Measurements from ENCODE around the gene ESR2. TPM values are rescaled to one million over a fixed set of nuclear protein-coding genes. Genes with fewer than 3 reads are reported as not detected.

Gene ESR2
- total RNA-seq, 1 experiment from 2014 or later: 0.15 TPM

GRCh38 chr14:64174922-64175782 is 119.0 kb downstream of the ESR2 start:
- no peak overlapping the region for H3K27ac Mint-ChIP-seq
- H3K18ac ChIP-seq (ENCODE audit: insufficient read length, low read depth, low read length): no peak overlapping the region
- no peak overlapping the region for H2BK15ac ChIP-seq (ENCODE audit: low read depth, low read length)
- H2BK120ac ChIP-seq (ENCODE audit: low read depth, low read length, poor library complexity, severe bottlenecking): no peak overlapping the region
- no peaks in the 10 kb centered on the region for H3K27me3 Mint-ChIP-seq (ENCODE audit: low read depth)
- H3K79me1 ChIP-seq (ENCODE audit: insufficient read depth, low read depth, low read length, poor library complexity, severe bottlenecking): no peaks in the 10 kb centered on the region
- no peak overlapping the region for H2AFZ ChIP-seq (ENCODE audit: low read length)
- H3K23me2 ChIP-seq (ENCODE audit: insufficient read length, low read depth, low read length, poor library complexity, severe bottlenecking): no peaks in the 10 kb centered on the region
- H3K4ac ChIP-seq (ENCODE audit: low read depth, low read length): no peak overlapping the region
- H4K91ac ChIP-seq (ENCODE audit: insufficient read length, low read depth, low read length): no peak overlapping the region
- H2BK12ac ChIP-seq (ENCODE audit: insufficient read length, low read depth, low read length): no peak overlapping the region
- H4K20me1 ChIP-seq (ENCODE audit: control insufficient read depth, insufficient read depth, insufficient read length): no peaks in the 10 kb centered on the region
- no peak overlapping the region for H3K4me3 Mint-ChIP-seq
- no peaks in the 10 kb centered on the region for H3K27me3 ChIP-seq (ENCODE audit: insufficient read depth, low read length)
- no peak overlapping the region for H3K23ac ChIP-seq (ENCODE audit: insufficient read length, low read depth, low read length)
- H3K4me1 ChIP-seq (ENCODE audit: insufficient read depth, low read length): no peaks in the 10 kb centered on the region
- H2AK5ac ChIP-seq (ENCODE audit: insufficient read length, low read length): no peak overlapping the region
- no peak overlapping the region for H3T11ph ChIP-seq (ENCODE audit: low read length)
- H2BK5ac ChIP-seq (ENCODE audit: insufficient read length, low read length): no peak overlapping the region
- no peaks in the 10 kb centered on the region for H3K9me3 ChIP-seq (ENCODE audit: control insufficient read depth, low read depth, low read length)
- DNase-seq: no peak
- no peak overlapping the region for H3K14ac ChIP-seq (ENCODE audit: insufficient read depth, low read length)
- peaks cover 0 to 3% of the 10 kb centered on the region in 2 experiments; a peak in 2 of 4 replicates for H3K4me1 Mint-ChIP-seq
- H4K5ac ChIP-seq (ENCODE audit: insufficient read length, low read depth, low read length): no peak overlapping the region
- TF ChIP-seq, protein P1, sequence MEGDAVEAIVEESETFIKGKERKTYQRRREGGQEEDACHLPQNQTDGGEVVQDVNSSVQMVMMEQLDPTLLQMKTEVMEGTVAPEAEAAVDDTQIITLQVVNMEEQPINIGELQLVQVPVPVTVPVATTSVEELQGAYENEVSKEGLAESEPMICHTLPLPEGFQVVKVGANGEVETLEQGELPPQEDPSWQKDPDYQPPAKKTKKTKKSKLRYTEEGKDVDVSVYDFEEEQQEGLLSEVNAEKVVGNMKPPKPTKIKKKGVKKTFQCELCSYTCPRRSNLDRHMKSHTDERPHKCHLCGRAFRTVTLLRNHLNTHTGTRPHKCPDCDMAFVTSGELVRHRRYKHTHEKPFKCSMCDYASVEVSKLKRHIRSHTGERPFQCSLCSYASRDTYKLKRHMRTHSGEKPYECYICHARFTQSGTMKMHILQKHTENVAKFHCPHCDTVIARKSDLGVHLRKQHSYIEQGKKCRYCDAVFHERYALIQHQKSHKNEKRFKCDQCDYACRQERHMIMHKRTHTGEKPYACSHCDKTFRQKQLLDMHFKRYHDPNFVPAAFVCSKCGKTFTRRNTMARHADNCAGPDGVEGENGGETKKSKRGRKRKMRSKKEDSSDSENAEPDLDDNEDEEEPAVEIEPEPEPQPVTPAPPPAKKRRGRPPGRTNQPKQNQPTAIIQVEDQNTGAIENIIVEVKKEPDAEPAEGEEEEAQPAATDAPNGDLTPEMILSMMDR (conservative IDR thresholded peaks at IDR 0.05): no peak
- no peak overlapping the region for H3K56ac ChIP-seq (ENCODE audit: insufficient read length, low read depth, low read length)
- H2BK20ac ChIP-seq (ENCODE audit: low read depth, low read length, poor library complexity, severe bottlenecking): no peak overlapping the region
- H3K27ac ChIP-seq (ENCODE audit: insufficient read length, low read depth, low read length): no peak overlapping the region
- no peak overlapping the region for H3K4me2 ChIP-seq (ENCODE audit: insufficient read depth, insufficient read length, low read length)
- H3K9ac ChIP-seq (ENCODE audit: extremely low read depth, insufficient read length, low read length): no peak overlapping the region
- no peak overlapping the region for H4K8ac ChIP-seq (replicated peaks; ENCODE audit: insufficient read length, low read depth, low read length)
- peaks cover 7 to 28% (median 24%) of the 10 kb centered on the region in 3 experiments; a peak in 6 of 7 replicates for H3K36me3 Mint-ChIP-seq (ENCODE audit: insufficient read depth in 1 of 3, low read depth in 3 of 3)
- no peaks in the 10 kb centered on the region for H3K79me2 ChIP-seq (ENCODE audit: insufficient read depth, low read length)
- no CpG with 5 or more reads among the region's 2 CpGs for WGBS (ENCODE audit: extremely low coverage, insufficient read length, low lambda C conversion rate)
- H3K9me3 Mint-ChIP-seq: no peaks in the 10 kb centered on the region
